HFFc6 (cell line): ENCODE results near the gene RAB29. TPM values are rescaled to one million over a fixed set of nuclear protein-coding genes. Genes with fewer than 3 reads are reported as not detected.

Experiments used
- DNase-seq: peaks from one replicate; pipeline ENCODE4 v3.0.0-alpha.2; 2018
- H3K27ac Mint-ChIP-seq: 2 replicates; pipeline ENCODE4 v1.8.0; 2020; ENCODE audit warnings: mild to moderate bottlenecking, mixed read lengths
- H3K27me3 Mint-ChIP-seq: 2 replicates; pipeline ENCODE4 v1.8.0; 2021; ENCODE audit warnings: mild to moderate bottlenecking, moderate library complexity, mixed read lengths; ENCODE audit not compliant: insufficient read depth
- H3K36me3 Mint-ChIP-seq: 2 replicates; pipeline ENCODE4 v1.8.0; 2021; ENCODE audit warnings: low read depth, mixed read lengths
- H3K4me1 Mint-ChIP-seq: 2 replicates; pipeline ENCODE4 v1.8.0; 2020; ENCODE audit warnings: low read depth, mixed read lengths
- H3K4me3 Mint-ChIP-seq: 2 replicates; pipeline ENCODE4 v1.8.0; 2020; ENCODE audit warnings: mild to moderate bottlenecking, moderate library complexity, mixed read lengths
- H3K9me3 Mint-ChIP-seq: 2 replicates; pipeline ENCODE4 v1.8.0; 2020; ENCODE audit warnings: mild to moderate bottlenecking, mixed read lengths
- CTCF ChIP-seq: fragments of 200-600 bp; sonication (generic); IDR thresholded peaks from 2 replicates; pipeline ENCODE4 v1.5.0; 2021; ENCODE audit warnings: antibody characterized with exemption, mild to moderate bottlenecking
- total RNA-seq, 6 experiments: library from RNA; stranded (reverse); fragmentation: NEBNext Ultra II Directional; extraction: Animal tissue kit (Norgen Biotek cat#: 25700); gene quantifications; 2 replicates in 1 of 6; 3 replicates in 5 of 6; pipeline ENCODE4 v1.2.3, GENCODE V29; 2021

The RAB29 gene
- total RNA-seq, 6 experiments from 2014 or later = 10.6 to 13.0 (median 11.5) TPM

GRCh38 chr1:205797168-205797567, 21.9 kb upstream of the RAB29 start:
- H3K4me1 Mint-ChIP-seq = peaks cover 10% of the 10 kb centered on the region
- no peak for DNase-seq
- no peak for TF ChIP-seq CTCF
- peaks cover 13% of the 10 kb centered on the region for H3K36me3 Mint-ChIP-seq
- H3K4me3 Mint-ChIP-seq = no peak overlapping the region
- peaks cover 5% of the 10 kb centered on the region; the same call in 1 of the 2 replicates for H3K27me3 Mint-ChIP-seq
- H3K9me3 Mint-ChIP-seq = no peaks in the 10 kb centered on the region
- H3K27ac Mint-ChIP-seq = no peak overlapping the region

GRCh38 chr1:205794011-205794730, 18.9 kb upstream of the RAB29 start:
- no peak overlapping the region for H3K27ac Mint-ChIP-seq
- peaks cover 27% of the 10 kb centered on the region for H3K36me3 Mint-ChIP-seq
- H3K4me3 Mint-ChIP-seq = no peak overlapping the region
- H3K4me1 Mint-ChIP-seq = peaks cover 13% of the 10 kb centered on the region
- TF ChIP-seq CTCF = no peak
- no peak for DNase-seq
- H3K27me3 Mint-ChIP-seq = peaks cover 6% of the 10 kb centered on the region
- H3K9me3 Mint-ChIP-seq = no peaks in the 10 kb centered on the region

DNA sequence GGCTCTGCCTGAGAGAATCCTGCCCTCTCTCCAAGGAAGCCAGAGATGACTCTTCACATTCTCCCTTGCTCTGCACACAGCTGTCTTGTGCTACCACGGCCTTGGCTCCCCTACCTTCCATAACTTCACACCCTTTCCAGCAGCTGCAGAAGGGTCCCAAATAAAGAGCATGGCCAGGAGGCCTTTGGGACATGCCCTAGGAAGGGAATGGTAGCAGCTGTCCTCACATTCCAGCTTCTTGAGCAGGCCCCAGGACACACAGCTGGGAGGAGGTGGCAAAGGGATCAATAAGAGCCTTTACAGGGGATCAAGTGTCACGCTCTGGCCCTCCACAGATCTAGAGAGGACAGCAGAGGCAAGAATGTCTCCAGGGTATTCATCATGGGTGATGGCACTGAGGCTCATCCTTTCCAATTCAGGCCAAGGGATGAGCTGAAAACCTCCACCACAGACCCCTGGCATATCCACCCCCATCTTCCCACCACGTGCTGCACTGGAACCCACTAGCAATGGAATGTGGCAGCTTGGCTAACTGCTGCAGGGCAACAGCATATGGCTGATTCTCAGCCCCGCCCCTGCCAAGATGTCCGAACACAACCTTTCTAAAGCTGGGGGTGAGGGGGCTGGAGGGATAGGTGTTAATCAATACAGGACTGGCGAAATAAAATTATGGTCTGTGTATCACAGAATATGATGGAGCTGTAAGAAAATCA, 17.8 kb upstream of the RAB29 start:
- Mint-ChIP-seq H3K9me3 (no peaks in the 10 kb centered on the region), H3K4me3 (no peak overlapping the region), H3K36me3 (peaks cover 22% of the 10 kb centered on the region), H3K27ac (no peak overlapping the region), H3K27me3 (peaks cover 6% of the 10 kb centered on the region), H3K4me1 (peaks cover 13% of the 10 kb centered on the region)
- DNase-seq = no peak
- TF ChIP-seq CTCF = no peak

GRCh38 chr1:205792481-205792881, 17.2 kb upstream of the RAB29 start:
- no peak overlapping the region for H3K27ac Mint-ChIP-seq
- H3K36me3 Mint-ChIP-seq = peaks cover 19% of the 10 kb centered on the region
- H3K4me3 Mint-ChIP-seq = no peak overlapping the region
- H3K9me3 Mint-ChIP-seq = no peaks in the 10 kb centered on the region
- peaks cover 13% of the 10 kb centered on the region for H3K4me1 Mint-ChIP-seq
- TF ChIP-seq CTCF = no peak
- DNase-seq = no peak
- H3K27me3 Mint-ChIP-seq = peaks cover 6% of the 10 kb centered on the region

- peak; percentile 82 for TF ChIP-seq CTCF
- H3K9me3 Mint-ChIP-seq = no peaks in the 10 kb centered on the region
- H3K36me3 Mint-ChIP-seq = peaks cover 15% of the 10 kb centered on the region; the same call in 1 of the 2 replicates
- no peak overlapping the region for H3K4me3 Mint-ChIP-seq
- no peak overlapping the region; the same call in 1 of the 2 replicates for H3K27ac Mint-ChIP-seq
- peaks cover 6% of the 10 kb centered on the region for H3K27me3 Mint-ChIP-seq
- peak; percentile 44 for DNase-seq
- H3K4me1 Mint-ChIP-seq = peaks cover 13% of the 10 kb centered on the region
Measured at GRCh38 chr1:205791568-205792180, 16.4 kb upstream of the RAB29 start.
